PFSK-1 (cell line): ENCODE measurements around the gene STK32B.

Experiments
- SIN3A ChIP-seq: IDR thresholded peaks from 2 replicates; pipeline ENCODE4 v1.6.1; 2012; ENCODE audit warnings: mild to moderate bottlenecking, low read length, moderate library complexity, borderline replicate concordance; ENCODE audit not compliant: insufficient read depth
- TAF1 ChIP-seq: IDR thresholded peaks from 2 replicates; pipeline ENCODE4 v1.6.1; 2012; ENCODE audit warnings: low read length, control low read depth, borderline replicate concordance; ENCODE audit not compliant: insufficient read depth

- TF ChIP-seq SIN3A (no peak), TAF1 (no peak)
These were observed 160.1 kb downstream of the STK32B start for GRCh38 chr4:5211282-5211839.
